ENCODE measurements around the gene HEYL. TPM values are rescaled to one million over a fixed set of nuclear protein-coding genes. Genes with fewer than 3 reads are reported as not detected.

The HEYL gene
- polyA plus RNA-seq, 1 of the 3 experiments (the other 2 are of a cell fraction), result not detected

- Histone ChIP-seq H3K9ac (no peak overlapping the region), H3K9me2 (no peaks in the 10 kb centered on the region), H3K27ac (ENCODE audit: low read depth in 2 of 2, low read length in 1 of 2) (no peak overlapping the region), H3K9me3 (no peaks in the 10 kb centered on the region), H2AFZ (ENCODE audit: low read depth) (no peak overlapping the region), H3F3A (replicated peaks; ENCODE audit: insufficient read depth) (no peaks in the 10 kb centered on the region), H3K4me1 (ENCODE audit: control insufficient read depth in 1 of 2, insufficient read depth in 2 of 2, low read depth in 1 of 2, low read length in 1 of 2) (peaks cover 0 to 2% of the 10 kb centered on the region in 2 experiments; a peak in 1 of 4 replicates), H4K20me1 (ENCODE audit: insufficient read depth) (no peaks in the 10 kb centered on the region), H3K36me3 (replicated peaks in 1 of 2; ENCODE audit: control insufficient read depth in 1 of 2, insufficient read depth in 2 of 2, low read length in 1 of 2) (no peaks in the 10 kb centered on the region), H3K27me3 (ENCODE audit: insufficient read depth) (peaks cover 11% of the 10 kb centered on the region; the same call in 1 of the 2 replicates), H3K4me3 (ENCODE audit: low read depth in 2 of 2, low read length in 1 of 2) (no peak overlapping the region), H3K79me2 (ENCODE audit: insufficient read depth) (no peaks in the 10 kb centered on the region), H3K4me2 (no peak overlapping the region)
- no peak for DNase-seq
- POLR2A ChIA-PET, result interaction anchor here (1.5 kb wide), 1 partner anchor 9 kb away, joined by 3 read pairs; no protein-coding TSS in a partner anchor
- CTCF ChIA-PET, result interaction anchor here (1.3 to 2.4 kb wide), 3 partner anchors 22 to 73 kb away, joined by 3 to 8 read pairs (median 6); no protein-coding TSS in a partner anchor
- TF ChIP-seq NFIC (IDR thresholded peaks at IDR 0.05; ENCODE audit: borderline replicate concordance) (no peak), GATA2 (CRISPR knock-in tag; IDR thresholded peaks at IDR 0.05) (no peak)
- TF ChIP-seq, protein P1, sequence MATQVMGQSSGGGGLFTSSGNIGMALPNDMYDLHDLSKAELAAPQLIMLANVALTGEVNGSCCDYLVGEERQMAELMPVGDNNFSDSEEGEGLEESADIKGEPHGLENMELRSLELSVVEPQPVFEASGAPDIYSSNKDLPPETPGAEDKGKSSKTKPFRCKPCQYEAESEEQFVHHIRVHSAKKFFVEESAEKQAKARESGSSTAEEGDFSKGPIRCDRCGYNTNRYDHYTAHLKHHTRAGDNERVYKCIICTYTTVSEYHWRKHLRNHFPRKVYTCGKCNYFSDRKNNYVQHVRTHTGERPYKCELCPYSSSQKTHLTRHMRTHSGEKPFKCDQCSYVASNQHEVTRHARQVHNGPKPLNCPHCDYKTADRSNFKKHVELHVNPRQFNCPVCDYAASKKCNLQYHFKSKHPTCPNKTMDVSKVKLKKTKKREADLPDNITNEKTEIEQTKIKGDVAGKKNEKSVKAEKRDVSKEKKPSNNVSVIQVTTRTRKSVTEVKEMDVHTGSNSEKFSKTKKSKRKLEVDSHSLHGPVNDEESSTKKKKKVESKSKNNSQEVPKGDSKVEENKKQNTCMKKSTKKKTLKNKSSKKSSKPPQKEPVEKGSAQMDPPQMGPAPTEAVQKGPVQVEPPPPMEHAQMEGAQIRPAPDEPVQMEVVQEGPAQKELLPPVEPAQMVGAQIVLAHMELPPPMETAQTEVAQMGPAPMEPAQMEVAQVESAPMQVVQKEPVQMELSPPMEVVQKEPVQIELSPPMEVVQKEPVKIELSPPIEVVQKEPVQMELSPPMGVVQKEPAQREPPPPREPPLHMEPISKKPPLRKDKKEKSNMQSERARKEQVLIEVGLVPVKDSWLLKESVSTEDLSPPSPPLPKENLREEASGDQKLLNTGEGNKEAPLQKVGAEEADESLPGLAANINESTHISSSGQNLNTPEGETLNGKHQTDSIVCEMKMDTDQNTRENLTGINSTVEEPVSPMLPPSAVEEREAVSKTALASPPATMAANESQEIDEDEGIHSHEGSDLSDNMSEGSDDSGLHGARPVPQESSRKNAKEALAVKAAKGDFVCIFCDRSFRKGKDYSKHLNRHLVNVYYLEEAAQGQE (IDR thresholded peaks at IDR 0.05; ENCODE audit: low read depth, low read length), result no peak
- 29% methylated on average over 2 of the region's 2 CpGs for WGBS (ENCODE audit: low lambda C conversion rate)
Observed at GRCh38 chr1:39679821-39680220, 40.4 kb upstream of the HEYL start.

GRCh38 chr1:39678889-39679288 lies 39.4 kb upstream of the HEYL start:
- no peaks in the 10 kb centered on the region for H3K9me2 ChIP-seq
- no peaks in the 10 kb centered on the region for H4K20me1 ChIP-seq (ENCODE audit: insufficient read depth)
- no peak overlapping the region for H3K27ac ChIP-seq (ENCODE audit: low read depth in 2 of 2, low read length in 1 of 2)
- peaks cover 11% of the 10 kb centered on the region; the same call in 1 of the 2 replicates for H3K27me3 ChIP-seq (ENCODE audit: insufficient read depth)
- TF ChIP-seq EZH2phosphoT487 (IDR thresholded peaks at IDR 0.05; ENCODE audit: borderline replicate concordance, low read depth) (no peak), SMC3 (IDR thresholded peaks at IDR 0.05; ENCODE audit: low read depth, low read length) (no peak), EP300 (IDR thresholded peaks at IDR 0.05; ENCODE audit: borderline replicate concordance in 1 of 2, low read depth in 1 of 2, low read length in 1 of 2) (no peak), TAF1 (IDR thresholded peaks at IDR 0.05; ENCODE audit: borderline replicate concordance, low read depth, low read length) (no peak), RCOR1 (IDR thresholded peaks at IDR 0.05; ENCODE audit: low read length) (no peak), NRF1 (IDR thresholded peaks at IDR 0.05; ENCODE audit: low read depth, low read length) (no peak), FOSL2 (IDR thresholded peaks at IDR 0.05; ENCODE audit: borderline replicate concordance, low read depth) (no peak), USF1 (IDR thresholded peaks at IDR 0.05; ENCODE audit: borderline replicate concordance, low read depth) (no peak), TEAD4 (IDR thresholded peaks at IDR 0.05; ENCODE audit: borderline replicate concordance, insufficient read depth) (no peak), GABPA (IDR thresholded peaks at IDR 0.05; ENCODE audit: low read depth) (no peak)
- TF ChIP-seq, protein P2, sequence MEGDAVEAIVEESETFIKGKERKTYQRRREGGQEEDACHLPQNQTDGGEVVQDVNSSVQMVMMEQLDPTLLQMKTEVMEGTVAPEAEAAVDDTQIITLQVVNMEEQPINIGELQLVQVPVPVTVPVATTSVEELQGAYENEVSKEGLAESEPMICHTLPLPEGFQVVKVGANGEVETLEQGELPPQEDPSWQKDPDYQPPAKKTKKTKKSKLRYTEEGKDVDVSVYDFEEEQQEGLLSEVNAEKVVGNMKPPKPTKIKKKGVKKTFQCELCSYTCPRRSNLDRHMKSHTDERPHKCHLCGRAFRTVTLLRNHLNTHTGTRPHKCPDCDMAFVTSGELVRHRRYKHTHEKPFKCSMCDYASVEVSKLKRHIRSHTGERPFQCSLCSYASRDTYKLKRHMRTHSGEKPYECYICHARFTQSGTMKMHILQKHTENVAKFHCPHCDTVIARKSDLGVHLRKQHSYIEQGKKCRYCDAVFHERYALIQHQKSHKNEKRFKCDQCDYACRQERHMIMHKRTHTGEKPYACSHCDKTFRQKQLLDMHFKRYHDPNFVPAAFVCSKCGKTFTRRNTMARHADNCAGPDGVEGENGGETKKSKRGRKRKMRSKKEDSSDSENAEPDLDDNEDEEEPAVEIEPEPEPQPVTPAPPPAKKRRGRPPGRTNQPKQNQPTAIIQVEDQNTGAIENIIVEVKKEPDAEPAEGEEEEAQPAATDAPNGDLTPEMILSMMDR (IDR thresholded peaks at IDR 0.05), result no peak
- TF ChIP-seq, protein P3, sequence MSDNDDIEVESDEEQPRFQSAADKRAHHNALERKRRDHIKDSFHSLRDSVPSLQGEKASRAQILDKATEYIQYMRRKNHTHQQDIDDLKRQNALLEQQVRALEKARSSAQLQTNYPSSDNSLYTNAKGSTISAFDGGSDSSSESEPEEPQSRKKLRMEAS (IDR thresholded peaks at IDR 0.05; ENCODE audit: low read depth), result no peak
- TF ChIP-seq, protein P1 (IDR thresholded peaks at IDR 0.05; ENCODE audit: low read depth, low read length), result no peak
- H3K9ac ChIP-seq, result no peak overlapping the region
- no peaks in the 10 kb centered on the region for H3F3A ChIP-seq (replicated peaks; ENCODE audit: insufficient read depth)
- H3K36me3 ChIP-seq (replicated peaks in 1 of 2; ENCODE audit: control insufficient read depth in 1 of 2, insufficient read depth in 2 of 2, low read length in 1 of 2), result no peaks in the 10 kb centered on the region
- no peak for DNase-seq
- no peak overlapping the region for H3K4me3 ChIP-seq (ENCODE audit: low read depth in 2 of 2, low read length in 1 of 2)
- no peak overlapping the region for H3K4me2 ChIP-seq
- WGBS (ENCODE audit: low lambda C conversion rate), result 32% methylated on average over 2 of the region's 2 CpGs
- no peaks in the 10 kb centered on the region for H3K79me2 ChIP-seq (ENCODE audit: insufficient read depth)
- POLR2A ChIA-PET, result no interaction called here
- H2AFZ ChIP-seq (ENCODE audit: low read depth), result no peak overlapping the region
- peaks cover 0 to 2% of the 10 kb centered on the region in 2 experiments; a peak in 1 of 4 replicates for H3K4me1 ChIP-seq (ENCODE audit: control insufficient read depth in 1 of 2, insufficient read depth in 2 of 2, low read depth in 1 of 2, low read length in 1 of 2)
- CTCF ChIA-PET, result interaction anchor here (1.3 to 10.1 kb wide), 2 partner anchors 23 to 72 kb away, joined by 3 to 71 read pairs; no protein-coding TSS in a partner anchor
- H3K9me3 ChIP-seq, result no peaks in the 10 kb centered on the region

All from SK-N-SH (cell line).